ENCODE data around the gene VWA5B1.

VWA5B1 gene

DNA sequence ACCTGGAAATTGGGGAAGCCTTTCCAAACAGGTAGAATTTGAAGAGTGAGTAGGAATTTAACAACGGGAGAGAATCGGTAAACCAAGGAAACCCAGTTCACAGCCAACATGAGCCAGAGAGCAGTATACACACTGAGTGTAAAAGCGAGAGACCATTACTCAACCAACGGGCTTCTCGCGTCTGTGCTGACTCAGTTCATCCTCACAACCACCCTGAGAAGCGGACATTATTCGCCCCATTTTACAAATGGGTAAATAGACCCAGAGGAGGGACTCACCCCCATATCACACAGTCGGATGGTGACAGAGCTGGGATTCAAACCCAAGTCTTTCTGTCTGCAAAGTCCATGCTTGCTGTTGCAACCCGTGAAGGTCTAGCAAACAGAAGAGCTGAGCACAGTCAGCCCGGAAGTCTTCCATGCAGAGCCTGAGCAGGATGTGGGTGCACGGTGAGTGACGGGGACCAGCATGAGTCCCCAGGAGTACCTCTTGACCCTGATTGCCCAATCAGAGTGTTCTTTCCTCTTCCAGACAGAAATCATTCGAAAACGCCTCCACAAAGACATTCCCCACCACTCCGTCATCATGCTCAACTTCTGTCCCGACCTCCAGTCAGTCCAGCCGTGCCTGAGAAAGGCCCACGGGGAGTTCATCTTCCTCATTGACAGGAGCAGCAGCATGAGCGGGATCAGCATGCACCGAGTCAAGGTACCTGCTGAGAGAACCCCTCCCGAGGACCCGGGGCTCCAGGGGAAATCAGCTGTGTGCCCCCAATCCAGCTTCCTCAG is 32.3 kb downstream of the VWA5B1 start:
- no peak for DNase-seq

DNA sequence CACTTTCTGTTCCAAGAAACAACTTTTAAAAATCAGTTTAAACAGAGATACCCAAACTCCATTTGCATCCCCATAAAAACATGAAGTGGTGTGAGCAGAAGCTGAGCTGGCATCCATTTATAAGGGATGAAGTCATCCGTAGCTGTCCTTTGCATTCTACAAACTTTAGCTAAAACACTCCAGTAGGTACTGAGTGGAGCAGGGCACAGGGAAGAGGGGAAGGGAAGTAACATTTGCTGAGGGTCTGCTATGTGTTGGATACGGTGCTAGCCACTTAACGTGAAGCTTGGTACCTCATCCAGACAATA is 32.9 kb downstream of the VWA5B1 start:
- DNase-seq: no peak

DNA sequence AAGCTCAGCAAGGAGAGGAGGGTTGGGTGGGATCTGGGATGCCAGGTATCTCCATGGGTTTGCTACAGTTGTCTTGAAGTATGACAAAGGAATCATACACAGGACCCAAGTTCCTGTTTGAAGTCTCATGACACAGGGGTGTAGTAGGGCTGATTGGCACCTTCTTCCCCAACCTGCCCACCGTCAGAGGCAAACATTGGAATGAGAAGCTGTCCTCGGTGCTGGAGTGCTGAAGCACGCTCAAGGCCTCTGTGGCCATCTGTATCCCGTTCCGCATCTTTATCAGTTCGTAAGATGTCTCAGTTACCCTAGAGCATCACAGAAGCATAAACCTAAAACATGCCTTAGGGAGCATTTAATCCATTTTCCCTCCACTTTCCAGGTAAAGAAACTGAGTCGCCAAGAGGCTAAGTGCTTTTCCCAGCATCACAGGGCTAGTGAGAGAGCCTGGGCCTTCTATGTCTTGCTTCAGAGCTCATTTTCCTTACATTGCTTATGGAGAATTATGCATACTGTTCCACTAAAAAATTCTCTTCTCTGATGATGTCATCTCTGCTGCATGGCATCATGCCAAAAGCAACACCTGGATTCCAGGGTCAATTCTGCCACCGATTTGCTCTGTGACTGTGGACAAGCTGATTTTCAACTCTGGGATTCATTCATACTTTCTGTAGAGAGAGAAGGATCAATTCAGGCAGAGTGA is 34.2 kb downstream of the VWA5B1 start:
- no peak for DNase-seq

DNA sequence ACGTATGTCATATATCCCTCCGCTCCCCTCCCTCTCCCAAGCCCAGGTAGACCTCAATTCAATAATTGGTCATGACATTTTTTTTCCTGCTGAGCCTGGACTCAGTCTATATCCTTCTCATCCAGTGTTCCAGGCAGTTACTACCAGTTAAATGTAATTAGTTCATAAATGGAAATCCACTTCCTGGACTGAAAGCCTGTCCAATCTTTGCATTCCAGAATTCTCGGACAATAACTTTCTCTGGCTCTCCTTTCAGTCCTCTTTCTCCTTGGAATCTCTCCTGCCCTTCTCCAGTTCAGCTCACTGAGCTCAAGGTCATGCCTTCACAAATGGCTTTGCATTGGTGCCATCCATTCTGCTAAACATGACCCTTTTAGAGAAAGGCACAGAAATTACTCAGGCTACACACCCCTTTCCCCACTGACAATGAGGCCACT is 34.8 kb downstream of the VWA5B1 start:
- no peak for DNase-seq

GRCh38 chr1:20325844-20326420 is 35.3 kb downstream of the VWA5B1 start:
- no peak for DNase-seq

DNA sequence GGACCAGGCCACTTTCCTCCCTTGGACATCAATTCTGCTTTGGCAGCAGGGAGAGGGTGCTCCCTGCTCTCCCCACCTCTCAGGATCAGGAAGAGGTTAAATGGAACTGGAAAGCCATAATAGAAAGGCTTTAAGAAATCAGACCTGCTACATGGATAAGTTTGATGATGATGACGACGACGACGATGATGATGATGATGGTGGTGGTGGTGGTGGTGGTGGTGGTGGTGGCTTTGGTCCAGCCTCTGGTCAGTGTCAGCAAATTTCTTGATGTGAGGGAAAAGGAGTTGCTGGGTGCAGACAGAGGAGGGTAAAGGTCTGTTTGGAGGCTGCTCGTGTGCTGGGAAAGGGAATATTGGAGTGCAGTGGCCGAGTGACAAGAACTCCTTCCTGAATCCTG is 36.8 kb downstream of the VWA5B1 start:
- DNase-seq: no peak

DNA sequence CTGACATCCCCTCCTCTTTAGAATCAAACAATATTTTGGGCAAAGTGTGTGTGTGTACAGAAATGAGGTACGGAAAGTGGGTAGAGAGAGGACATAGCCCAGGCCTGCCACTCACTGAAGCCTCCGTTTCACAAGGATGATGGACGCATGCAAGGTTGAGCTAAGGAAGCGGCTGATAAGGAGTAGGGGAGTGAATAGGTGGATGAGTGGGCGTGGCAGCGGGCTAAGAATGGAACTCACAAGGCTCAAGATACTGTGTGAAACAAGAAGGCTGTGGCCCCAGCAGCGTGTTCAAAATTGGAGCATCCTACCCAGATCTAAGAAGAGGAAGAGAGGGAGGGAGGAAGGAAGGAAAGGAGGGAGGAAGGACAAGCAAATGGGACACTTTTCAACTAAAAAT is 37.5 kb downstream of the VWA5B1 start:
- no peak for DNase-seq

- no peak for DNase-seq
Measured at GRCh38 chr1:20329793-20330542, 39.3 kb downstream of the VWA5B1 start.

DNA sequence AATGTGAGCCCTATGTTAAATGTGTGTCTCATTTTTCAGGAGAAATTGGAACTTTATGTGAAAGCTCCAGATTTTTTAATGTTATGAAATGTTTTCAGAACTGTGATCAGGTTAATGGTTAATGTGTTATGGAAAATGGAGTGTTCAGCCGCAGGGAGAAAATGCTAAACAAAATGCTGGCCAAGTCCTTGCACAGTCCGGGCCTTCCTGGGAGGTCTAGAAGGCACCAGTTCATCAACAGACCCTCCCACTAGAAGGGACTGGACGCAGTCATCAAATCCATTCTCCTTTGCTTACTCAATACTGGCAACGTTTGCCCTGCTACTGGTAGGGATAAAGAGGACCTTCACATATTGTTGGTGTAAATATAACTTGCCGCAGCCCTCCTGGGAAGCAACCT is 43.4 kb downstream of the VWA5B1 start:
- no peak for DNase-seq

GRCh38 chr1:20336105-20336605 is 45.5 kb downstream of the VWA5B1 start:
- DNase-seq: no peak

DNA sequence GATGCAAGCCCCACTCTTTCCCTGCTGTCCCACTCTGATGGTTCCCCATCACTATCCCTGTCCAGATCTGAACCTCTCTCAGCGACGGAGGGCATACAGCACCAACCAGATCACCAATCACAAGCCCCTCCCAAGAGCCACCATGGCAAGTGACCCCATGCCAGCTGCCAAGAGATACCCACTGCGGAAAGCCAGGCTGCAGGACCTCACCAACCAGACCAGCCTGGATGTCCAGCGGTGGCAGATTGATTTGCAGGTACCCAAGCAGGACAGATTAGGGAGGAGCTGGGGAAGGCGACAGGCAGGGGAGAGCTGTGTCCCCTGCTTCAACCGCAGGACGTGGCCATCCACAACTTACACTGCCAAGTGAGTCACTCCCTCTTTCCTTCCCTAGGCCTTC is 46.9 kb downstream of the VWA5B1 start:
- DNase-seq: no peak

GRCh38 chr1:20339811-20340457 is 49.3 kb downstream of the VWA5B1 start:
- DNase-seq: no peak

DNA sequence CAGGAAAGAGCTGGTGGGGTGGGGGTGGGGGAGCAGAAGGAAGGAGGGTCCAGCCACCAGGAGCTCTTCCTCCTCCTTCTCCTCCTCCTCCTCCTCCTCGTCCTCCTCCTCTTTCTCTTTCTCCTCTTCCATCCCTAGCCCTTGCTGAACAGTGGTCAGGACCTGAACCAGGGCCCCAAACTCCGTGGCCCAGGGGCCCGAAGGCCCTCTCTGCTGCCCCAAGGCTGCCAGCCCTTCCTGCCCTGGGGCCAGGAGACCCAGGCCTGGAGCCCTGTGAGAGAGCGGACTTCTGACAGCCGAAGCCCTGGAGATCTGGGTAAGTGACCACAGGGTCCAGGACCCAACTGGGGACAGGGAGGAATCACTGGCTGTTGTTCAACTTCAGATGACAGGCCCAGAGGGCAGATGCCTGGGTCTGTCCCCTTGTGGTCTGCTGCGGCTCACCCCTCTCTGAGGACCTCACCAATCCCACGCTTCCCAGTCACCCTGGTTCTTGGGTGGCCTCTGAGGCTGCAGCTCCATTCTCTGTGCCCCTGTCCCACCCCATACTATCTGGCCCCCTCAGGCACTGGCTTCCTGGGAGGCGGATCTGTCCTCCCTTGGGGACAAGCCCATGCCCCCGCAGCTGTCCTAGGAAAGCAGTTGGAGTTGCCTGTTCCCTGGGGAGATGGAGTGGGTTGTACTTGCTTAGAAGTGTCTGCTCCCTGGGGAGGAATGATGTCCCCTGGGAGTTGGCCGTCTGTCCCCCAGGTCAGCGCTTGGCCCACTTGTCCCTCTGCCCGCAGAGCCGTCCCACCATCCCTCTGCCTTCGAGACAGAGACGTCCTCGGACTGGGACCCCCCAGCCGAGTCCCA is 51.8 kb downstream of the VWA5B1 start:
- DNase-seq: no peak

DNA sequence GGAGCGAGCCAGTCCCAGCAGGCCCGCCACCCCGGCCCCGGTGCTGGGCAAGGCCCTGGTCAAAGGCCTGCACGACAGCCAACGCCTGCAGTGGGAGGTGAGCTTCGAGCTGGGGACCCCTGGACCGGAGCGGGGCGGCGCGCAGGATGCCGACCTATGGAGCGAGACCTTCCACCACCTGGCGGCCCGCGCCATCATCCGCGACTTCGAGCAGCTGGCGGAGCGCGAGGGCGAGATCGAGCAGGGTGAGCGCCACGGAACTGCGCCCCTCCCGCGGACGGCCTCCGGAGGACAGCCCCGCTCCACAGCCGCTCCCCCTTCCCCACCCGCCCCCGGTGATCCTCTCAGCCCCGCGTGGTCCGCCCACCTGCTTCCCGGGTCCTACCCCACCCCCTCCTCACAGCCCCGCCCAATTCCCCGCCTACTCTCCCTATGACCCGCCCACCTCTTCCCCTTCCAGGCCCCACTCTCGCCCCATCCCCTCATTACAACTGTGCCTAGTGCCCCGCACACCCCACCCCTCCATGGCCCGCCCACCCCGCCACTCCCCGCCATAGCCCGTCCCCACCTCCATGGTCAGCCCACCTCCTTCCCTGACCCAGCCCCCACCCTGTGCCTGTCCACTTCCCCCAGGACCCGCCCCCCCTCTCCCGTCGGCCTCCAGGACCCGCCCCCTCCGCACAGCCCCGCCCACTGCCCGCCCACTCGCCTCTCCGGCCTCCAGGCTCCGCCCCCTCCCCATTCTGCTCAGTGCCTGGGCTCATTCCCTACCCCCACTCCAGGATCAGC is 52.7 kb downstream of the VWA5B1 start:
- DNase-seq: no peak

GRCh38 chr1:20343938-20344302 is 53.2 kb downstream of the VWA5B1 start:
- DNase-seq: no peak

DNA sequence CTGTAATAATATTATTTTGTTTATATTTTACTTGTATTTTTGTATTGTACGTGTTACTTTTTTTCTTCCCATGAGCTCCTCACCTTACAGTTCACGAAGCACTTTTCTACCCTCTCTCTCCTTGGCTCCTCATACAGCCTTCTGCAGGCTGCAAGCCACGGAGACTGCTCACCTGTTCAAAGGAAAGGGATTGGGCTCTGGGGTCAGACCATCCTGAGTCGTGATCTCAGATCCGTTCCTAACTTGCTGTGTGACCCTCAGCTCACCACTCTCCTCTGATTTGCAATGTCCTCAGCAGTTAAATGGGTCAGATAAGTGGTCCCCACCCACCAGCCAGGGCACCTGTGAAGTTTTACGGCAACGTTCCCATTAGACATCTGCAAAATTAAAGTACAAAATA is 54.1 kb downstream of the VWA5B1 start:
- no peak for DNase-seq

- no peak for DNase-seq
Measured at GRCh38 chr1:20345419-20345818, 54.7 kb downstream of the VWA5B1 start.

GRCh38 chr1:20346433-20346832 is 55.8 kb downstream of the VWA5B1 start:
- DNase-seq: no peak

GRCh38 chr1:20347699-20348098 is 57.0 kb downstream of the VWA5B1 start:
- no peak for DNase-seq

GRCh38 chr1:20348326-20348915 is 57.7 kb downstream of the VWA5B1 start:
- no peak for DNase-seq

- DNase-seq: no peak
Measured at GRCh38 chr1:20349561-20349960, 58.9 kb downstream of the VWA5B1 start.
